CD4-positive, alpha-beta T cell (primary cell): Measurements from ENCODE around the gene THPO. TPM values are rescaled to one million over a fixed set of nuclear protein-coding genes. Genes with fewer than 3 reads are reported as not detected.

Experiments used
- ATAC-seq: fragments of 200-7000 bp; cut with Tn5 transposase; one replicate; pipeline ENCODE4 v1.10.0; 2022; ENCODE audit warnings: mild to moderate bottlenecking; ENCODE audit not compliant: poor library complexity
- CTCF ChIA-PET: fragments of 350-600 bp; sonication (Branson Sonifier 250); formaldehyde crosslinking; loops from one replicate; lab custom pipeline; 2021; ENCODE audit warnings: antibody characterized with exemption, inconsistent platforms; lab: Charles Lee
- POLR2A ChIA-PET: fragments of 350-600 bp; sonication (Branson Sonifier 250); formaldehyde crosslinking; loops from one replicate; lab custom pipeline; 2021; ENCODE audit warnings: antibody characterized with exemption, inconsistent platforms; lab: Charles Lee
- DNase-seq, 14 experiments: peaks; one replicate each; pipeline ENCODE4 v3.0.0-alpha.2; 2013 to 2020; ENCODE audit warnings: mixed read lengths in 2 of 14
- H3K27ac ChIP-seq, 2 donors: one replicate each; pipeline versions ENCODE4 v1.5.1 to v1.7.0; 2013; ENCODE audit warnings: low read length in 2 of 2, low read depth in 1 of 2, mild to moderate bottlenecking in 1 of 2
- H3K27me3 ChIP-seq, 2 experiments: 1 replicate in 1 of 2; 2 replicates in 1 of 2; pipeline versions ENCODE4 v1.6.1 to v1.7.0; 2013; ENCODE audit warnings: low read length in 2 of 2, control low read depth in 1 of 2, mild to moderate bottlenecking in 1 of 2, moderate library complexity in 1 of 2; ENCODE audit not compliant: insufficient read depth in 2 of 2, control insufficient read depth in 1 of 2
- H3K36me3 ChIP-seq: one replicate; pipeline ENCODE4 v1.6.1; 2013; ENCODE audit warnings: low read length, control low read depth; ENCODE audit not compliant: insufficient read depth
- H3K4me1 ChIP-seq: one replicate; pipeline ENCODE4 v1.6.1; 2013; ENCODE audit warnings: low read length, control low read depth; ENCODE audit not compliant: insufficient read depth
- H3K4me3 ChIP-seq: one replicate; pipeline ENCODE4 v1.5.1; 2013; ENCODE audit warnings: mild to moderate bottlenecking, low read length, moderate library complexity
- H3K9me3 ChIP-seq, 2 experiments: 1 replicate in 1 of 2; 2 replicates in 1 of 2; pipeline versions ENCODE4 v1.6.1 to v1.7.0; 2013; ENCODE audit warnings: low read length in 2 of 2, mild to moderate bottlenecking in 2 of 2, control low read depth in 1 of 2, moderate library complexity in 1 of 2; ENCODE audit not compliant: control insufficient read depth in 1 of 2, insufficient read depth in 1 of 2
- H3K27ac Mint-ChIP-seq: one replicate; pipeline ENCODE4 v1.8.0; 2020; ENCODE audit warnings: mixed read lengths
- H3K27me3 Mint-ChIP-seq: one replicate; pipeline ENCODE4 v1.8.0; 2021; ENCODE audit warnings: mixed read lengths
- H3K36me3 Mint-ChIP-seq: one replicate; pipeline ENCODE4 v1.8.0; 2021; ENCODE audit warnings: low read depth, mixed read lengths
- H3K4me1 Mint-ChIP-seq: one replicate; pipeline ENCODE4 v1.8.0; 2021; ENCODE audit warnings: low read depth, mixed read lengths
- H3K4me3 Mint-ChIP-seq: one replicate; pipeline ENCODE4 v1.8.0; 2020; ENCODE audit warnings: mild to moderate bottlenecking, mixed read lengths
- H3K9me3 Mint-ChIP-seq: one replicate; pipeline ENCODE4 v1.8.0; 2020; ENCODE audit warnings: mixed read lengths
- CTCF ChIP-seq: fragments of 200-600 bp; IDR thresholded peaks from one replicate; pipeline ENCODE4 v1.8.0; 2022; ENCODE audit warnings: antibody characterized with exemption, mild to moderate bottlenecking
- intact Hi-C, 2 experiments: fragments of 100-400 bp; cut with DNase I in 1 of 2; cut with micrococcal nuclease in 1 of 2; formaldehyde crosslinking; loops; one replicate each; pipeline versions ENCODE4 v1.15.1 to v1.9.0; 2023 to 2025; cut with DNase I, micrococcal nuclease
- total RNA-seq, 174 experiments: library from RNA in 2 of 174; stranded (reverse) in 2 of 174; gene quantifications; one replicate each; pipeline ENCODE4 v1.2.3 and lab custom pipeline; 2021 to 2026

The THPO gene
- total RNA-seq, 2 experiments from 2014 or later = not detected

GRCh38 chr3:184335291-184335660, 42.7 kb downstream of the THPO start:
- peak overlapping the region; percentile 97 for H3K27ac Mint-ChIP-seq
- H3K27me3 ChIP-seq = no peaks in the 10 kb centered on the region
- H3K9me3 ChIP-seq = no peaks in the 10 kb centered on the region
- DNase-seq (no peak), ATAC-seq (no peak)
- peak overlapping the region; percentile 64 for H3K4me3 ChIP-seq
- H3K27me3 Mint-ChIP-seq = no peaks in the 10 kb centered on the region
- H3K36me3 Mint-ChIP-seq = peaks cover 50% of the 10 kb centered on the region
- peak overlapping the region; percentile 88 to 95 for H3K27ac ChIP-seq
- peaks cover 48% of the 10 kb centered on the region for H3K36me3 ChIP-seq
- peaks cover 38% of the 10 kb centered on the region for H3K4me1 ChIP-seq
- H3K9me3 Mint-ChIP-seq = no peaks in the 10 kb centered on the region
- no peak for TF ChIP-seq CTCF
- intact Hi-C loops = loop anchor here in 1 of 2 experiments (1.0 kb wide), 1 partner anchor 21 kb away; the partner anchor contains the start of gene EIF4G1
- peak overlapping the region; percentile 85 for H3K4me3 Mint-ChIP-seq
- H3K4me1 Mint-ChIP-seq = peaks cover 34% of the 10 kb centered on the region
- CTCF ChIA-PET = no interaction called here
- POLR2A ChIA-PET = no interaction called here

GRCh38 chr3:184334470-184335158, 43.4 kb downstream of the THPO start:
- no peaks in the 10 kb centered on the region for H3K9me3 ChIP-seq
- H3K4me3 ChIP-seq = no peak overlapping the region
- Mint-ChIP-seq H3K27me3 (no peaks in the 10 kb centered on the region), H3K36me3 (peaks cover 57% of the 10 kb centered on the region), H3K27ac (peak overlapping the region; percentile 97), H3K9me3 (no peaks in the 10 kb centered on the region), H3K4me1 (peaks cover 34% of the 10 kb centered on the region), H3K4me3 (peak overlapping the region; percentile 83)
- H3K36me3 ChIP-seq = peaks cover 53% of the 10 kb centered on the region
- intact Hi-C loops = loop anchor here in 1 of 2 experiments (1.0 kb wide), 1 partner anchor 20 kb away; the partner anchor contains the start of gene EIF4G1
- ATAC-seq = peak; percentile 43
- ChIA-PET POLR2A (no interaction called here), CTCF (no interaction called here)
- no peaks in the 10 kb centered on the region for H3K27me3 ChIP-seq
- peaks cover 38% of the 10 kb centered on the region for H3K4me1 ChIP-seq
- no peak for TF ChIP-seq CTCF
- peak overlapping the region; percentile 88 to 95 for H3K27ac ChIP-seq
- peak in 8 of 14 experiments; percentile 24 to 71 (median 44) for DNase-seq

- DNase-seq = no peak
- POLR2A ChIA-PET = no interaction called here
- Mint-ChIP-seq H3K4me1 (peaks cover 29% of the 10 kb centered on the region), H3K27me3 (no peaks in the 10 kb centered on the region), H3K27ac (peak overlapping the region; percentile 97), H3K4me3 (peak overlapping the region; percentile 83), H3K9me3 (no peaks in the 10 kb centered on the region), H3K36me3 (peaks cover 66% of the 10 kb centered on the region)
- Histone ChIP-seq H3K36me3 (peaks cover 60% of the 10 kb centered on the region), H3K27me3 (no peaks in the 10 kb centered on the region), H3K4me1 (peaks cover 34% of the 10 kb centered on the region), H3K9me3 (no peaks in the 10 kb centered on the region), H3K27ac (peak overlapping the region; percentile 14 to 88), H3K4me3 (no peak overlapping the region)
- intact Hi-C loops = loop anchor here in 1 of 2 experiments (1.0 kb wide), 1 partner anchor 16 kb away; no protein-coding TSS in a partner anchor
- no peak for TF ChIP-seq CTCF
- ATAC-seq = no peak
- CTCF ChIA-PET = no interaction called here
These were observed 44.3 kb downstream of the THPO start for GRCh38 chr3:184333700-184334099.
